ENCODE data around the gene KRTAP17-1.
"Not testable (repeated sequence)": the region's sequence is repeated elsewhere in the genome, so short reads cannot be mapped to it uniquely, and the experiment has no call there.

The KRTAP17-1 gene

GRCh38 chr17:41302981-41303380, 12.5 kb downstream of the KRTAP17-1 start:
- DNase-seq (ENCODE audit: low read depth): no peak

GRCh38 chr17:41301916-41302901, 13.3 kb downstream of the KRTAP17-1 start, which contains the start of gene KRTAP29-1:
Gene KRTAP29-1, minus strand, starts transcription at chr17:41302851. Its CDS starts 0 bp downstream, at chr17:41302851.
- no peak for DNase-seq (ENCODE audit: low read depth)

- DNase-seq (ENCODE audit: low read depth): no peak
Observed at GRCh38 chr17:41301204-41301790, 14.2 kb downstream of the KRTAP17-1 start.

GRCh38 chr17:41298458-41299135, 16.9 kb downstream of the KRTAP17-1 start:
- DNase-seq (ENCODE audit: low read depth): no peak

DNA sequence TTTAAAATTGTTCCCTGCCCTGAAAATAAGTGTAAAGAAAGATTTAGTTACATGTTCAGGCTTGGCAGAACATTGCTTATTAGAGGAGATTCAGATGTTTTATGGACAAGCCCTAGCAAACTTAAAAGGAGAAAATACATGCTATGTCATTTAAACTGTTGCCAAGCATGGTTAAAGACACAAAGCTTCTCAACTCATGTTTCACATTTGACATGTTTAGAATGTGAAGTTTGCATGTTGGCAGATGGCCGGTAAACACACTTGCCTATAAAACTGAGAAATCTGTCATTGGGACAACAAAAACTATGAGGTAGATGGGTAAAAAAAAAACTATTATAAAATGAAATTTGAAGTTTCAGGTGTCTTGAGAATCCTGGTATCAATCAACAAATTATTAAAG, 18.7 kb downstream of the KRTAP17-1 start:
- DNase-seq (ENCODE audit: low read depth): no peak

DNA sequence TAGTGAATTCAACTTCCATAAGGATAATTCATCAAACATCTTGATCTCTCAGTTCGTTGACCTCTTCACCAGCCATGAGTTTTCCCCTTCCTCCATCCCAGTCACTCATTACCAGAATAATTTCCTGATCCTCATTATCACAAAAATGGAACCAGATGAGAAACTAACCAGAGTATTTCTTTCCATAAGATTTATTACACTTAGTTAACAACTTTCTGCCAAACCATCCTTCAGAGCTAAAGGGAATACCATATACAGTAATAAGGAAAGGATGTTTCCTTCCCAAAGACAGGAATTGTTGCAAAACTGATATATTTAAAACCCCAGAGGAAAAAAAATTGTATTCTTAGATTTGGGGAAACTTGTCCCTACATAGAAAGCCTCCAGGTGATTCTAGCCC, 21.5 kb downstream of the KRTAP17-1 start:
- no peak for DNase-seq (ENCODE audit: low read depth)

DNA sequence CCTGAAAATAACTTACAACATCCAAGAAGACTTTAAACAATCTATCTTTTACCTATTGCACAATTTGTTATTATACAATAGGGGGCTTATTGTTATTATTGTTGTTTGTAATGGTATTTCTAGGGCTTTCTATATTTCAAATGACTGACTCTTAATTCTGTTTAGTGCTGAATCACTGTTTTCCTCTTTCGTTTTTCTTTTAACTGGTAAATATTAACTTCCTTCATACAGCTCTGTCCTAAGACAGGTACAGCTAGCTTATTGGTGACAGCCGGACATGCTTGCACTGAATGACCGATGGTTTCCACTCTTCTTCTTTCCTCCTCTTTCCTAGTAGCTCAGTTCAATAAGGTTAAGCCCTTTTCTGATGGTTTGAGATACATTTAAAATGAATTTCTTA, 28.5 kb downstream of the KRTAP17-1 start:
- no peak for DNase-seq (ENCODE audit: low read depth)

DNA sequence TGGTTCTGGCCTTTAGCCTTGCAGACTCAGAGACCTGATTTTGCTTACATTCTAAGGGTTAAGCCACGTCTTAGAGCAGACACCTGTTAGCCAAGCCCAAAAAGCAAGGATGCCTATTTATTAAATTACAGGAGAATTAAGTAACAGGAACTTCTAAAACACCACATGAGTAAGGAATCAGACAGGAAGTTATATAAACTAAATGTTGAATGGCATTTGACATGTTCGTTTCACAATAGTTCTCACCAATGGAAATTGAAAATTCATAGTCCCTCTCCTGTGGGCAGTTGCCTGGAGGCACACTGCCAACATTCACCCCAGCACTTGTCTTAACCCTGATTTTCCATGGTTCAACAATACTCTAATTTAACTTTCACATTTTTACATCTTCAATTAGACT, 31.0 kb downstream of the KRTAP17-1 start:
- no peak for DNase-seq (ENCODE audit: low read depth)

DNA sequence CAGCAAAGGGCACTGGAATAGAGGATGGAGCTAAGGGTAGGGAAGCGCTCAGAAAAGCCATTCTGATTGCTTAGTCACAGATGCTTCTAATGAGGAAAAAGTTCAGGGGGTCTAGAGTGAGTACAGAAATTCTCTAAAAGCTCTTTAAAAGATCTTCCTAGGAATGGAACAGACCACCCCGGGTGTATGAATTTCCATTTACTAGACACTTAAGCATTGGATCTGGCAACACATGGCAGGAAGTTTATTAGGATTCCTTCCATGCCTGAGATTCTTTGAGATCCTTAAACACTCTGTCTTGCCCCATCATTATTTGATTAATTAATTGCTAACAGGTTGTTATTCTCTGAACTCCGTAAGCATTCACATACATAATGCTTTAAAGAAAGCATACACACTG, 31.5 kb downstream of the KRTAP17-1 start:
- no peak for DNase-seq (ENCODE audit: low read depth)

- DNase-seq (ENCODE audit: low read depth): no peak
Observed at GRCh38 chr17:41278176-41278955, 37.1 kb downstream of the KRTAP17-1 start.

DNA sequence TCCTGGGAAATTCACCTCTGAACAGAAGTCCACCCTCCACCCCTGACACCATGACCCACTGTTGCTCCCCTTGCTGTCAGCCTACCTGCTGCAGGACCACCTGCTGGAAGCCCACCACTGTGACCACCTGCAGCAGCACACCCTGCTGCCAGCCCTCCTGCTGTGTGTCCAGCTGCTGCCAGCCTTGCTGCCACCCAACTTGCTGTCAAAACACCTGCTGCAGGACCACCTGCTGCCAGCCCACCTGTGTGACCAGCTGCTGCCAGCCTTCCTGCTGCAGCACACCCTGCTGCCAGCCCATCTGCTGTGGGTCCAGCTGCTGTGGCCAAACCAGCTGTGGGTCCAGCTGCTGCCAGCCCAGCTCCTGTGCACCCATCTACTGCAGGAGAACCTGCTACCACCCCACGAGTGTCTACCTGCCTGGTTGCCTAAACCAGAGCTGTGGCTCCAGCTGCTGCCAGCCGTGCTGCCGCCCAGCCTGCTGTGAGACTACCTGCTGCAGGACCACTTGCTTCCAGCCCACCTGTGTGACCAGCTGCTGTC, 39.8 kb downstream of the KRTAP17-1 start, which contains the start of gene KRTAP9-7:
Gene KRTAP9-7, plus strand, starts transcription at position 51 of the 543 bp plus-strand sequence. Its CDS starts 0 bp downstream, at position 51.
- not testable (repeated sequence) for DNase-seq (ENCODE audit: low read depth)

- DNase-seq (ENCODE audit: low read depth): no peak
Observed at GRCh38 chr17:41271858-41272257, 43.7 kb downstream of the KRTAP17-1 start.

- DNase-seq (ENCODE audit: low read depth): not testable (repeated sequence)
Observed at GRCh38 chr17:41271323-41271722, 44.2 kb downstream of the KRTAP17-1 start.

DNA sequence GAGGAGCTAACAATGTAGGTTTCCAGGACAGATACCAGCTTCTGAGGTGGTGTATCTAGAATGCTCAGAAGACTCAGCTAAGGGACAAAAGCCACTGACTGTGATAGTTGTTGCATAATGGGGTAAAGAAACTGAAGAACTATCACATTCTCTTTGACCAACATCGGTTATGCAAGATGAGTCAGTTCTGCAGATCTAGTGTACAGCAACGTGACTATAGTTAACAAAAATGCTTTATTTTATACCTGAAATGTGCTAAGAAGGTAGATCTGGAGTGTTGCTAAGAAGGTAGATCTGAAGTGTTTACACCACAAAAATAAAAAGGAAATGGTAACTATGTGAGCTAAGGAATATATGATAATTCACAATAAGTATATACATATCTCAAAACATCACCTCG, 47.8 kb downstream of the KRTAP17-1 start:
- DNase-seq (ENCODE audit: low read depth): no peak

- DNase-seq (ENCODE audit: low read depth): no peak
Observed at GRCh38 chr17:41265078-41265477, 50.4 kb downstream of the KRTAP17-1 start, which contains the start of gene KRTAP9-6. Gene KRTAP9-6, plus strand, starts transcription at chr17:41265378. Its CDS starts 0 bp downstream, at chr17:41265378.
